ENCODE data around the gene HSPB2.

Gene HSPB2

DNA sequence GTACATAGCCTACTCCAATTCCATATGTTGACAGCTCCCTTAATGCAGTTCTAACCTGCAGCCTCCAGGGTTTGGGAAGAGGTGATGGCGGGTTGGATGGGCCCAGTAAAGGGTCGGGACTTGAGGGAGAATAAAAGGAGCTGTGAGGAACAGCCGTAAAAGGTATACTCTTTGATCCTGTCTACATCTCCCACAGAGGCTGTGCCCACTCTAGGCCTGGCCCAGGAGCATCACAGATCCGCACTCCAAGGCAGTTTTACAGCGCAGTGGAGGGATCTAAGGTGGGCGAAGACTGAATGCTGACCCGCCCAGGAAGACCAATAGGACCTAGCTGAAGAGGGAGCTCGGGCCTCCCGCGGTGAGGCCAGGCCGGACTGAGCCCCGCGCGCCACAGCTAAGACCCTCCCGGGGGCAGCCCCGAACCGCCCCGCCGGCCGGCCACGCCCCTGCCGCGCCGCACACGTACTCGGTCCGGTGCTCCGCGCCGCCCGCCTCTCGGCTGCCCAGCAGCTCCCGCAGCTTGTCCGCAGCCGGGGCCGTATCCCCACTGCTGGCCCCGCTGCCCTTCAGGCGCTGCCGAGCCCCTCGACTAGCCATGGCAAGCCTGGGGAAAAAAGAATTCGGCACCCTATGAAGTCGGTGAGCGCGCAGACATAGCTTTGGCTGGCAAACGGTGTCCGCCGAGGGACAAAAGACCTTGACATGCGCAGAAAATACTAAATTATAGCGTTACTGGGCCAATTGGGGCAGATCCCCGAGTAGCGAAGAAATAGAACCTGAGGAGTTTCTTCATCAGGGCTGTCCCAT, 41.4 kb upstream of the HSPB2 start, which contains the start of gene ALG9:
TSS of gene ALG9 (minus strand) at position 696 of the 807 bp plus-strand sequence. CDS start at position 597, 99 bp downstream.
- peak within 1 kb of the TSS; percentile 94 for H3K4me2 ChIP-seq (ENCODE audit: low read depth, low read length, poor library complexity, severe bottlenecking)
- peaks cover 5% of the 10 kb centered on the region; the same call in 1 of the 2 replicates for H3K36me3 ChIP-seq (ENCODE audit: insufficient read depth, low read length)
- H3K9me2 ChIP-seq (replicated peaks; ENCODE audit: low read depth, low read length) = no peaks in the 10 kb centered on the region
- peaks cover 25% of the 10 kb centered on the region for H3K4me1 ChIP-seq (ENCODE audit: insufficient read depth, low read length, poor library complexity, severe bottlenecking)
- no peaks in the 10 kb centered on the region for H3K27me3 ChIP-seq (ENCODE audit: insufficient read depth, low read length, poor library complexity, severe bottlenecking)
- no peak for TF ChIP-seq EZH2phosphoT487 (IDR thresholded peaks at IDR 0.05; ENCODE audit: borderline replicate concordance)
- TF ChIP-seq, protein P1, sequence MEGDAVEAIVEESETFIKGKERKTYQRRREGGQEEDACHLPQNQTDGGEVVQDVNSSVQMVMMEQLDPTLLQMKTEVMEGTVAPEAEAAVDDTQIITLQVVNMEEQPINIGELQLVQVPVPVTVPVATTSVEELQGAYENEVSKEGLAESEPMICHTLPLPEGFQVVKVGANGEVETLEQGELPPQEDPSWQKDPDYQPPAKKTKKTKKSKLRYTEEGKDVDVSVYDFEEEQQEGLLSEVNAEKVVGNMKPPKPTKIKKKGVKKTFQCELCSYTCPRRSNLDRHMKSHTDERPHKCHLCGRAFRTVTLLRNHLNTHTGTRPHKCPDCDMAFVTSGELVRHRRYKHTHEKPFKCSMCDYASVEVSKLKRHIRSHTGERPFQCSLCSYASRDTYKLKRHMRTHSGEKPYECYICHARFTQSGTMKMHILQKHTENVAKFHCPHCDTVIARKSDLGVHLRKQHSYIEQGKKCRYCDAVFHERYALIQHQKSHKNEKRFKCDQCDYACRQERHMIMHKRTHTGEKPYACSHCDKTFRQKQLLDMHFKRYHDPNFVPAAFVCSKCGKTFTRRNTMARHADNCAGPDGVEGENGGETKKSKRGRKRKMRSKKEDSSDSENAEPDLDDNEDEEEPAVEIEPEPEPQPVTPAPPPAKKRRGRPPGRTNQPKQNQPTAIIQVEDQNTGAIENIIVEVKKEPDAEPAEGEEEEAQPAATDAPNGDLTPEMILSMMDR (conservative IDR thresholded peaks at IDR 0.05; ENCODE audit: low read length) = peak; percentile 27; the same call in 1 of the 2 replicates
- H4K20me1 ChIP-seq (ENCODE audit: insufficient read depth, low read length, poor library complexity, severe bottlenecking) = peaks cover 5% of the 10 kb centered on the region
- no peaks in the 10 kb centered on the region for H3K9me3 ChIP-seq (ENCODE audit: insufficient read depth, low read depth, low read length)
- H3K4me3 ChIP-seq (ENCODE audit: low read length, poor library complexity, severe bottlenecking) = peak within 1 kb of the TSS; percentile 93
- peak within 1 kb of the TSS; percentile 99 for H2AFZ ChIP-seq (ENCODE audit: low read length)
- H3K9ac ChIP-seq (ENCODE audit: low read depth, low read length, poor library complexity, severe bottlenecking) = peak within 1 kb of the TSS; percentile 80
- peaks cover 3% of the 10 kb centered on the region; the same call in 1 of the 2 replicates for H3F3A ChIP-seq (ENCODE audit: low read depth)
- H3K79me2 ChIP-seq (ENCODE audit: insufficient read depth, low read length) = peaks cover 24% of the 10 kb centered on the region; the same call in 1 of the 2 replicates

GRCh38 chr11:111871693-111872161, 40.8 kb upstream of the HSPB2 start:
- Histone ChIP-seq H4K20me1 (ENCODE audit: insufficient read depth, low read length, poor library complexity, severe bottlenecking) (peaks cover 5% of the 10 kb centered on the region), H3K36me3 (ENCODE audit: insufficient read depth, low read length) (no peaks in the 10 kb centered on the region), H3K4me3 (ENCODE audit: low read length, poor library complexity, severe bottlenecking) (peak overlapping the region; percentile 93), H2AFZ (ENCODE audit: low read length) (peak overlapping the region; percentile 99), H3K9ac (ENCODE audit: low read depth, low read length, poor library complexity, severe bottlenecking) (peak overlapping the region; percentile 80), H3K4me2 (ENCODE audit: low read depth, low read length, poor library complexity, severe bottlenecking) (peak overlapping the region; percentile 94), H3F3A (ENCODE audit: low read depth) (peaks cover 3% of the 10 kb centered on the region; the same call in 1 of the 2 replicates), H3K9me3 (ENCODE audit: insufficient read depth, low read depth, low read length) (no peaks in the 10 kb centered on the region), H3K9me2 (replicated peaks; ENCODE audit: low read depth, low read length) (no peaks in the 10 kb centered on the region), H3K27me3 (ENCODE audit: insufficient read depth, low read length, poor library complexity, severe bottlenecking) (no peaks in the 10 kb centered on the region), H3K4me1 (ENCODE audit: insufficient read depth, low read length, poor library complexity, severe bottlenecking) (peaks cover 25% of the 10 kb centered on the region), H3K79me2 (ENCODE audit: insufficient read depth, low read length) (peaks cover 24% of the 10 kb centered on the region; the same call in 1 of the 2 replicates)
- no peak for TF ChIP-seq EZH2phosphoT487 (IDR thresholded peaks at IDR 0.05; ENCODE audit: borderline replicate concordance)
- TF ChIP-seq, protein P1 (conservative IDR thresholded peaks at IDR 0.05; ENCODE audit: low read length) = no peak

DNA sequence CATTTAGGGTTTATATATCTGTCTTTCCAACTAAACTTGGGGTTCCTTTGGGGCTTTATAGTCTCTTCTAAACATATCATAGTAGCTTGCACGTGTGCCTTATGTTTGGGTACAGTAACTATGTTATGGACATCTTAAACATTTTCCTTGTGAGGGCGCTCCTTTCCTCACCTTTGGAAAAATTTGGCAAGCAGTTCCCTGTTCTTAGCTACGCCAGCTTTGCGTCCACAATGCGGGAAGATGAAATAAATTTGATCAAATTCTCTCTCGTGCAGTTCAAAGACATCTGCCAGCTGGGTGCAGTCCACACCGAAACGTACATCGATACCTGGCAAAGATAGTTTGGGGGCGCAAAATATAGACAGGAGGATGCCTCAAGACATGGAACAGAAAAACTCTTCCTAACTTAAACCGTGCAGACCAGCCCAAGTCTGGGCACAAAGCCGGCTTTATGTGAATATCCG, 34.1 kb upstream of the HSPB2 start:
- Histone ChIP-seq H3K4me3 (ENCODE audit: low read length, poor library complexity, severe bottlenecking) (peak overlapping the region; percentile 76), H3K9ac (ENCODE audit: low read depth, low read length, poor library complexity, severe bottlenecking) (peak overlapping the region; percentile 69), H3F3A (ENCODE audit: low read depth) (no peaks in the 10 kb centered on the region), H3K4me1 (ENCODE audit: insufficient read depth, low read length, poor library complexity, severe bottlenecking) (no peaks in the 10 kb centered on the region), H3K9me2 (replicated peaks; ENCODE audit: low read depth, low read length) (no peaks in the 10 kb centered on the region), H4K20me1 (ENCODE audit: insufficient read depth, low read length, poor library complexity, severe bottlenecking) (no peaks in the 10 kb centered on the region), H3K4me2 (ENCODE audit: low read depth, low read length, poor library complexity, severe bottlenecking) (peak overlapping the region; percentile 77), H3K79me2 (ENCODE audit: insufficient read depth, low read length) (no peaks in the 10 kb centered on the region), H3K27me3 (ENCODE audit: insufficient read depth, low read length, poor library complexity, severe bottlenecking) (no peaks in the 10 kb centered on the region), H3K9me3 (ENCODE audit: insufficient read depth, low read depth, low read length) (no peaks in the 10 kb centered on the region), H3K36me3 (ENCODE audit: insufficient read depth, low read length) (no peaks in the 10 kb centered on the region), H2AFZ (ENCODE audit: low read length) (peak overlapping the region; percentile 88)
- TF ChIP-seq EZH2phosphoT487 (IDR thresholded peaks at IDR 0.05; ENCODE audit: borderline replicate concordance) = no peak
- TF ChIP-seq, protein P1 (conservative IDR thresholded peaks at IDR 0.05; ENCODE audit: low read length) = no peak

Data from Loucy (cell line).